Raji (cell line): ENCODE results near the gene ERFL.
A peak's percentile ranks its signal among the peaks of the same experiment; 100 is the strongest.

Source experiments
- POLR2A ChIP-seq: IDR thresholded peaks from 2 replicates; pipeline ENCODE4 v1.6.1; 2011; ENCODE audit warnings: low read depth, low read length, control low read depth; ENCODE audit not compliant: insufficient read depth

Gene ERFL

DNA sequence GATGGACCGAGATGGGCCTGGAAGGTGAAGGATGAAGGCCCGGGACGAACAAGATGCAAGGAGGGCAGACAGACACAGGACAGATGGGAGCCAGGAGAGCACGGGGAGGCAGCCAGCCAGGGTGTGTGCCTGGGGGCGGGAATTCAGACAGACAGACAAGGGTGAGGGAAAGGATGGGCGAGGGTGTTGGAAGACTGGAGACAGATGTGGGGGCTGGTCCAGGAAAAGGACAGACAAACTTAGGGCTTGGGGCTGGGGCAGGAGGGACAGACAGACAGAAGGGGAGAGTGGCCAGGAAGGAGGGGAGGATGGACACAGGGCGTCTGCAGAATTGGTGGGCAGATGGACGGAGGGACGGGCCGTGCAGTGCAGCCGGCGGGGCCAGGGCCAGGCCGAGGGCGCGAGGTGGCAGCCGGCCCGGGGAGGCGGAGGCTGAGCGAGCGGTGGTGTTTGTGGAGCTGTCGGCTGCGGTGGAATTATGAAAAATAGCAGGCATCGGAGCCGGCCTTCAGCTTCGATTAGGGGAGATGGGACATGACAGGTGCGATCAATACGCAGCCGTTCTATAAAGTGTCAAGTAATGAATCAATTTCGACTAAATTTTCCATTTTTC, 4.6 kb upstream of the ERFL start:
- TF ChIP-seq POLR2A, result no peak

DNA sequence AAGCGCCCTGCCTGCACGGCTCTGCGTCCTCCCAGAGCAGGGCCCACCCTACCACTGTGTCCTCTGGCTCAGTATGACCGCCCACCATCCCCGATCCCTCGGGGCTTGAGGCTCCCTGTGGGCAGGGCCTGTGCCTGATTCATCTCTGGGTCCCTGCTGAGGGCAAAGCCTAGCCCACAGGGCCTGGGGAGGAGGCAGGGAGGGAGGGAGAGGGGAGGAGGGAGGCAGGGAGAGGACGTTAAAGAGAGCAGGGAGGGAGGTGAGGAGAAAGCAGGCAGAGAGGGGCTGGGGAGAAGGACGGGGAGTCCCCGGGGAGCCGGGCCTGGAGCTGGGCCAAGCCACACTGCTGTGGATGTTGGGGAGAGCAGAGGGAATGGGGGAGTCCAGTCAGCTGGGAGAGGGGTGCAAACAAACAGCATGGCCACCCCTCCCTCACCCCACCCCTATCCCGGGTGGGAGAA, 4.0 kb upstream of the ERFL start:
- no peak for TF ChIP-seq POLR2A

DNA sequence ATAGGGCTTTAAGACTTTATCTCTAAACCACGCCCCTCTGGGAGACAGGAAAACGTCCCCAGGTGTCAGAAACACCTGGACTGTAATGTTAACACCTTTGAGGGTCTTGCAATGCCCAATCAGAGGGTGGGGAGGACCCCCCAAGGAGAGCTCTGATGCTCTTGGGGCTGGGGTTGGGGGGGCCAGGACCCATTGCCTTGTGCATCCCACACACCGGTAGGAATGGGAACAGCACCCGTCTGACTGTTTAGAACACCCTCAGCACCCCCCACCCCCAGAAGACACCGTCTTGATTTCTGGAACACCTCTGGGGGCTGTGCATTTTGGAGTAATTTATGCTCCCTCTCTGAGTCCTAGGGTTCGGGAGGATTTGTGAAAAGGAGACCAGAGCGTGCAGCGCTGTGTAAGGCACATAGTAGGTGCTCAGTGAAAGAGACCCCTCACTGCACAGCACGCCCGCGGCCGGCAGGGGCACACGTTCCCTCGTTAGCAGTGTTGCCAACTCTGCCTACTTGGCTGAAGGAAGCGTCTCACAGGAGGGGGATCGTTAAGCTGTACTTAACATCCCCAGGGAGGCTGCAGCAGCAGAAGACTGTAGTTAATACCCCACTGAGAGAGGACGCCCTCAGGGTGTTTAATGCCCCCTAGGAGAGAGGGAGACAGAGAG, 2.8 kb upstream of the ERFL start:
- TF ChIP-seq POLR2A, result 0 out of 2 replicates have a peak, but pooled peaks have one; percentile 13

DNA sequence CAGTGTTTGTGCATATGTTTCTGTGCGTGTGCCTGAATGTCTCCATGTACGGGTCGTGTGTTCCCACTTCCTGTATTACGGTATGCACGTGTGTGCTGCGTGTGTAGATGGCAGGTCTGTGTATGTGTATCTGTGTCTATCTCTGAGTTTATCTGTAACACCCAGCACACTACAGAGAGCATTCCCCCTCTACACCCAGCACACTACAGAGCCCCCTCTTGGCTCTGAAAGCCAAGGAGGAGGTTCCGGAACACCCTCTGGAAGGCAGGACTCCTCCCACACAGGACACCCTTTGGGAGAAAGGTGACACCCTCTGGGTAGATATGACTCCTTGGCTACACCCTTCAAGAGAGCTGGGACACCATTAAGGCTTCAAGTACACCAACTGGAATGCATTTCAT, 2.1 kb upstream of the ERFL start:
- TF ChIP-seq POLR2A, result no peak

DNA sequence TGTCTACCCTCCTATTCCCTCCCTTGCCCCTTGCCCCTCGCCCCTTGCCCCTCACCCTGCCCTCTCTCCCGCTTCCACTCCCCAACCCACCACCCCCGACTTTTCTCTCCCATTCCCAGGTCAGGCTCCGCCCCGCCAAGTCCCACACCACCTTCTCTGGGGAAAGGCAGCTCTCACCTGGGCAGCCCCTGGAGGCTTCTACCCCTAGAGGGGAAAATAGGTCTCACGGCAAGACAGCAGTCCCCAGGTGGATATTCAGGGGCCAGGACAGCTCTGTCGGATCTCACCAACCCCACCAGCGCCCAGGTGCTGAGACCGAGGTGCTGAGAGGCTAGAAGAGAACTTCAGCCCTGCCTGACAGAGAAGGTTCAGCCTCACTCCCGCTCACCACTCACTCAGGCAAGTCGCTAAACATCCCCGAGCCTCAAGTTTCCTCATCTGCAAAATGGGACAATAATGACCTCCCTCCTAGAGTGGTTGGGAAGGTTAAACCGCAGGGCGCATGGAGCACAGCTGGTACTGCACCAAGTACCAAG, 1.4 kb upstream of the ERFL start:
- TF ChIP-seq POLR2A, result no peak

DNA sequence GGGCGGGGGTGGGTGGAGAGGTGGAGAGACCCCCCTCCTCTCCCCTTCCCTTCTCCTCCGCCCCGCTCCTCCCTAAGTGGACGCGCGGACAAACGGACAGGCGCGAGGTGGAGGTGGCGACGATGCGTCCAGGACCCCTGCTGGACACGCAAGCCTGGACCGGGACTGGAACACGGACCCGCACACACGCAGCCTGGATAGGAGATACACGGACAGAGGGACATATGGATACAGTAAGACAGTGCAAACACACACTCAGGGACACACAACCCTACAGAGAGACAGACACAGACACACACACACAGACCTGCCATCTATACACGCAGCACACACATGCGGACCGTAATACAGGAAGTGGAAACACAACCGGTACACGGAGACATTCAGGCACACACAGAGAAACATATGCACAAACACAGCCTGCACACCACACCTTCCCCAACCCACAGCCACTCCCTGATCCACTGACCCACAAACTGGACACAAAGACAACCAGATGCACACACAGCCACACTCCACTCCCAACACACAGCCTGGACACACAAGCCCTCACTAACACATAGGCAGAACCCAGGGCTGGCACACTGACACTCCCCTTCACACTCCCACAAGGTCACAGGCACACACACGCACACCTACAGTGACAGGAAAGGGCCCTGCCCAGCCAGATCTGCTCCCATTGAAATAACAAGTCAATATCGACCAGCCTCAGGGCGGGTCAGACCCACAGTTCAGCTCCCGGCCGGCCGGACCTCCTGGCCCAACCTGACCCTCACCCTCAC, 696 bp upstream of the ERFL start:
- peak; percentile 90 for TF ChIP-seq POLR2A

DNA sequence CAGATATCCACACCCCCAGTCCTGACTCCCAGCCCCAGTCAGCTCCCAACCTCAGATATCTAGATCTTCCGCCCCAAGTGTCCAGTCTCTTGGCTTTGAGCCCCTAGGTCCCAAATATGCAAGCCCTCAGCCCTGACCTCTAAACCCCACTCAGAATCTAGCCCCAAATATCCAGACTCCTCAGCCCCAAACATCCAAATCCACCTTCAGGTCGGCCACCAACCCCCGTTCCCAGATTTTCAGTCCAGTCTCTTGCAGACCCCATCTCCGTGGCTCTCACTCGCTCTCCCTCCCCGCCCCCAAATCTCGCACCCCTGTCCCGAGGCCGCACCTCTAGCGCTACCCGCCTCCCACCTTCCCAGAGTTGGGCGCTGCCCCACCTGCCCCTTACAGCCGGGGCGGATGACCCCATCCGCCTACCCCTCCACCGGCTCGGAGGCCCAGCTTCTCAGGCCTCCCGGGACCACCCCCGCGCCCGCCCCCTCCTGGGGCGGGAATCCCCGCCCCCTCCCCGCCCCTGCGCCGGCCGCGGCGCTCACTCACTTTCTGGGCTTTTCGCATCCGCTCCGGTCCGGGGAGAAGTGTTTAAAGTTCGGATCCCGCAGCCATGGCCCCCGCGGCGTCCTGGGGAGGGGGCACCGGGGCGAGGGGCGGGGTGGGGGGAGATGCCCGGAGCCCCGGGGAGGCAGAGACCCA, 604 bp downstream of the ERFL start:
- TF ChIP-seq POLR2A, result no peak

DNA sequence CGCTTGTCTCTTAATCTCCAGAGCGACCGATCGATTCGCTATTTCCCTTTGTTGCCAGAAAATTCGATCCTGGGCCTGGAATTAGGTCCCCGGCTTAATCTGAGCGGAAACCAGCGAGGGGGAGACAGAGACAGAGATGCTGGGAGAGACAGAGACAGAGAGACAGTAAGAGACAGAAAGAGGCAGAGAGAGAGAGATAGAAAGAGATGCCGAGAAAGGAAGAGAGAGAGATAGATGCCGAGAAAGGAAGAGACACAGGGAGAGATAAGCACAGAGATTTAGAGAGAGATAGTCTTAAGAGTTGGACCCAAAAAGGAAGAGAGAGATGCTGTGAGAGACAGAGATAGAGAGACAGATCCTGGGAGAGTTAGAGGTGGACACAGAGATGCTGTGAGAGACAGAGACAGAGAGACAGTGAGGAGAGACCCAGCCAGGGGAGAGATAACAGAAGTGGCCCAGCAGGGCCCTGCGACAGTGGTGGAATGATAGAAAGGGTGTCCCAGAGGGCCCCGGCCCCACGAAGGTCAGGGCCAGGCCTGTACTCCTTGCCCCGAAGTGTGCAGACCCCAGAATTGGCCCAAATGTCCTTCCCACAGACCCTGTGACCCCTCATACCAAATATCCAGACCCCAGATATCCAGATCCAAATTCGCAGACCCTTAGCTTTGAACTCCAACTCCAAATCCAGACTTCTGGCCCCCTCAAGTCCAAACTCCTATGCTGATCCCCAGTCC, 1.3 kb downstream of the ERFL start:
- TF ChIP-seq POLR2A, result no peak

DNA sequence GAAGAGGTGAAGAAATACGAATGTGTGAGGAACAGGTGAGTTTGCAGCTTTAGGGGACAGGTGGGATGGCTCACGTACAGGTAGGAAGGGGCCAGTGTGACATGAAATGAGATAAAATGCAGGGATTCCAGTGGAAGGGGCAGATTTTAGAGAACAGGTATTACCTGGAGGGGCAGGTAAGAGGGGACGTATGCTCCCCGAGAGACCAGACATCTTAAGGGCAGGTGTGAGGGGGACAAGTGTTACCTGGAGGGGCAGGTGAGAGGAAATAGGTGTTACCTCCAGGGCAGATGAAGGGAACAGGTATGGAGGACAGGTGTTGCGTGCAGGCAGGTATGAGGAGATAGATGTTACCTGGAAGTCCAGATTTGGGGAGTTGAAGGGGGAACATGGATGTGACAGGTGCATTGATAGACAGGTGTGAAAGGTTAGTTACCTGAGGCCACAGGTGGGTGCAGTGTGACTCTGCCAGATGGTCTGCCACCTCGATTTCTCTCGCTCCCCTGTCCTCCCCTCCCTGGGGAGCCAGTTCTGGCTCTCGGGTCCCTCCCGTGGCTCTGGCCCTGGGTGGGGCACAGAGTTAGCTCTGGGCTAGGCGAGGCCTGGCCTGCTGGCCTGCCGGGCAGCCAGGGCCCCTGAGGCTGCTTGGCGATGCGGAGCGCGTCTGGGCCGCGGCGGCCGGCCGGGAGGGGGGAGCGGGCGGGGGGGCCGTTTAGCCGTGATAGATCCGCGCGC, 2.1 kb downstream of the ERFL start:
- no peak for TF ChIP-seq POLR2A

DNA sequence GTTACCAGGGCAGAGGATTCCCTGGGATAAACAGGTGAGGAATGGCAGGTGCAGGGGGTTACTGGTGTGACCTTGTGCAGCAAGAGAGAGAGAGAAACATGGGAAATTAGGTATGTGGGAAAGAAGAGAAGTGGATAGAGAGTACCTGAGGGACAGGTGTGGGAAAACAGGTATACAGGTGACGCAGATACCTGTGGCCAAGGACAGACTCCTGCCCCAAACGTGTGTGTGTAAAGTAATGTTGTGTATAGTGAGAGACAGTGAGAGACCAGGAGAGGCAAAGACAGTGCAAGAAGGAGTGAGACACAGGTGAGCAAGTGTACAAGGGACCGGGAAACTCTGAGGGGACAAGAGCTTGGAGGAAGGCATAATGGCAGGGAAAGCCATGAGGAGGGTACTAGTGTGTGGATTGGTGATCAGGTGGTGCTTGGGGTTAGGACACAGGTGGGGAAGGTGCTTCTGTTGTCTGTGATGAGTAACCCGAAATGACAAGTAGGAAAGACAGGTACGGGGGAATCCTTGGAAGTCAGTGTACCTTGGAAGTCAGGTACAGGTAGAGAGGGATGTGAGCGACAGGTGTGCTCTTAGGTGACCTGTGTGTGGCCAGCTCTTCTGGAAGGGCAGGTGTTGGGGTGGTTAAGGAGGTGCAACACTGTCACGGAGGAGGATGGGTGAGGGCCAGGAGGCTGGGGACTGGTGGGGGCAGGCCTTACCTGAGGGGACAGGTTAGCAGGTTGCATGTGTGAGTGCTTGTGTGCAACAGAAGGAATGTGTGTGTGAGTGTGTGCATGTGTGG, 2.8 kb downstream of the ERFL start:
- no peak for TF ChIP-seq POLR2A

DNA sequence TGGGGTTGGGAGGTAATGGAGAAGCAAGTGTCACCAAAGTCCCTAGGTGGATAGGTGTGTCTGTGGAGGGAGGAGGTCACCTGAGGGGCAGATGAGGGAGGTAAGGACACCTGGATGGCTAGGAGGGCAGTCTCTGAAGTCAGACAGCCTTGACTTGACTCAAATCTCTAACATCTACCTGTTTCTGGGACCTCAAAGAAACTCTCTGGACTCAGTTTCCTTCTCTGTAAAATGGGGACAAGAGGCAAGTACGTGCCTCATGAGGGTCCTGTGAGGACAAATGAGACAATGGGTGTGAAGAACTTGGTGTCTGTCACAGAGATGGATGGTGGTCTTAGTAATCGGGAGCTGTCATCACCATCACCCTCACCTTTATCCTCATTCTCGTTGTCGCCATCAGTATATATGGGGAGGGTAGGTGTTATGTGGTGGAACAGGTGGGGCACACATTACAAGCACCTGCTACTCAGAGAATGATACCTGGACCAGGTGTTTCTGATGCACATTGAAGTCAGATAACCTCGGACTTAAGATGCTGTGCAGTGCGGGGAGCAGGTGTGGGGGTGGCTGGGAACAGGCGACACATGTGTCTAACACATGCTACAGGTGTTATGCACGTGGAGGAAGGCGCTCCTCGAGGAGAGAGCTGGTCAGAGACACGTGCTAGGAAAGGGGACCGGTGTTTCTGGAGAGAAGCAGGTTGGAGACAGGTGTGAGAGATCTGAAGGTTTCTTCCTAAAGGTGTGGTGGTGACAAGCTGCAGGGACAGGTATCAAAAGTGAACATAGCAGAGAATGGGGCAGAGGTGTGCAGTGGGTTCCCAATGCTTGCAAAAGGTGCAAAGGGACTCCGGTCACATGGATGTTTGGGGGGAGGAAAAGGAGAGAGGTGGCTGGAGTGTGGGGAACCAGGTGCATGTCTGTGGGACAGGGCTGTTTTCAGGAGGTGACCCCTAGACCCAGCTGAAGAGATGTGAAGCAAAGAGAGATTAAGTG, 3.8 kb downstream of the ERFL start:
- TF ChIP-seq POLR2A, result no peak
